HepG2 (cell line): ENCODE results near the gene UBE4A. TPM values are rescaled to one million over a fixed set of nuclear protein-coding genes. Genes with fewer than 3 reads are reported as not detected.

Experiments
- ARID3A ChIP-seq: IDR thresholded peaks from 2 replicates; pipeline ENCODE4 v1.6.1; 2012; ENCODE audit warnings: low read depth, low read length, improper control_type of control experiment
- CEBPB ChIP-seq: IDR thresholded peaks from 2 replicates; pipeline ENCODE4 v1.6.1; 2011; ENCODE audit warnings: low read depth, low read length, improper control_type of control experiment, borderline replicate concordance
- KDM6A ChIP-seq: IDR thresholded peaks from 2 replicates; pipeline ENCODE4 v1.6.1; 2016; ENCODE audit warnings: low read depth
- MEIS2 ChIP-seq: sonication (generic); formaldehyde crosslinking; IDR thresholded peaks from 2 replicates; pipeline ENCODE4 v1.9.0; 2021; ENCODE audit warnings: mild to moderate bottlenecking, missing genetic modification reagents
- NCOA1 ChIP-seq: sonication (generic); formaldehyde crosslinking; IDR thresholded peaks from 2 replicates; pipeline ENCODE4 v1.9.0; 2021; ENCODE audit warnings: missing genetic modification reagents
- RELA ChIP-seq: sonication (generic); formaldehyde crosslinking; IDR thresholded peaks from 2 replicates; pipeline ENCODE4 v1.4.0; 2020; ENCODE audit warnings: missing genetic modification reagents
- REXO4 ChIP-seq: sonication (generic); formaldehyde crosslinking; IDR thresholded peaks from 2 replicates; pipeline ENCODE4 v1.8.0; 2022; ENCODE audit warnings: missing genetic modification reagents, mild to moderate bottlenecking, borderline replicate concordance
- TRIM24 ChIP-seq: sonication (generic); formaldehyde crosslinking; IDR thresholded peaks from 2 replicates; pipeline ENCODE4 v1.8.0; 2022; ENCODE audit warnings: mild to moderate bottlenecking, missing genetic modification reagents
- ZFP36L1 ChIP-seq: sonication (generic); formaldehyde crosslinking; IDR thresholded peaks from 2 replicates; pipeline ENCODE4 v1.8.0; 2022; ENCODE audit warnings: mild to moderate bottlenecking, missing genetic modification reagents, moderate library complexity
- ZNF276 ChIP-seq: sonication (generic); formaldehyde crosslinking; IDR thresholded peaks from 2 replicates; pipeline ENCODE4 v1.4.0; 2020; ENCODE audit warnings: mild to moderate bottlenecking, low read depth, missing genetic modification reagents
- ZNF282 ChIP-seq: fragments of 450-650 bp; IDR thresholded peaks from 2 replicates; pipeline ENCODE4 v1.6.1; 2018; ENCODE audit not compliant: partially characterized antibody
- ZNF496 ChIP-seq: sonication (generic); formaldehyde crosslinking; IDR thresholded peaks from 2 replicates; pipeline ENCODE4 v1.8.1; 2023; ENCODE audit warnings: mild to moderate bottlenecking, moderate library complexity, missing genetic modification reagents; ENCODE audit not compliant: insufficient replicate concordance
- ZNF720 ChIP-seq: sonication (generic); formaldehyde crosslinking; IDR thresholded peaks from 2 replicates; pipeline ENCODE4 v1.4.0; 2020; ENCODE audit warnings: missing genetic modification reagents
- ZNF737 ChIP-seq: sonication (generic); formaldehyde crosslinking; IDR thresholded peaks from 2 replicates; pipeline ENCODE4 v1.5.0; 2020; ENCODE audit warnings: missing genetic modification reagents, mild to moderate bottlenecking, borderline replicate concordance
- ZNF772 ChIP-seq: sonication (generic); formaldehyde crosslinking; IDR thresholded peaks from 2 replicates; pipeline ENCODE4 v1.5.0; 2020; ENCODE audit warnings: mild to moderate bottlenecking, missing genetic modification reagents
- ZNF776 ChIP-seq: sonication (generic); formaldehyde crosslinking; IDR thresholded peaks from 2 replicates; pipeline ENCODE4 v1.4.0; 2020; ENCODE audit warnings: mild to moderate bottlenecking, missing genetic modification reagents
- ZNF839 ChIP-seq: sonication (generic); formaldehyde crosslinking; IDR thresholded peaks from 2 replicates; pipeline ENCODE4 v1.4.0; 2020; ENCODE audit warnings: missing genetic modification reagents, mild to moderate bottlenecking, borderline replicate concordance
- polyA plus RNA-seq, 8 experiments: library from polyadenylated mRNA; depleted of rRNA in 3 of 8; stranded (reverse) in 7 of 8; unstranded in 1 of 8; fragments of >200 nt; fragmentation: Illumina TruSeq in 4 of 8; extraction: Trizol in 4 of 8; gene quantifications; 2 replicates each; pipeline versions ENCODE4 v1.2.1 to v1.2.3, GENCODE V29; 2011 to 2016; ENCODE audit warnings: low read depth in 4 of 8, missing spikeins in 1 of 8, mixed read lengths in 1 of 8; ENCODE audit not compliant: insufficient read depth in 1 of 8
- total RNA-seq, 5 experiments: library from RNA; depleted of rRNA; stranded (reverse); fragments of >200 nt; fragmentation: Illumina TruSeq; extraction: Trizol; gene quantifications; 2 replicates each; pipeline ENCODE4 v1.2.3, GENCODE V29; 2016; ENCODE audit warnings: low read depth in 1 of 5
- TF ChIP-seq, protein P1 (sequence below): sonication (generic); formaldehyde crosslinking; IDR thresholded peaks from 2 replicates; pipeline ENCODE4 v1.8.0; 2022; ENCODE audit warnings: missing genetic modification reagents, low read depth, mild to moderate bottlenecking, borderline replicate concordance
- TF ChIP-seq, protein P2 (sequence below): IDR thresholded peaks from 2 replicates; pipeline ENCODE4 v1.6.1; 2016

The UBE4A gene
- total and polyA plus RNA-seq, 2 of the 13 experiments (the other 11 are each of a cell fraction or from before 2014, with no cell fraction given) = 15.1 to 32.7 TPM

GRCh38 chr11:118401151-118401879 lies 41.9 kb downstream of the UBE4A start, which contains the start of gene ATP5MG (continued):
- no peak for TF ChIP-seq ZNF496 (CRISPR knock-in tag)
- 0 out of 2 replicates have a peak, but pooled peaks have one; percentile 84 for TF ChIP-seq ZNF839 (CRISPR knock-in tag)
- TF ChIP-seq CEBPB = no peak
- no peak for TF ChIP-seq ZNF720 (CRISPR knock-in tag)
- TF ChIP-seq ZNF772 (CRISPR knock-in tag) = no peak; the same call in 1 of the 2 replicates
- TF ChIP-seq REXO4 (CRISPR knock-in tag) = no peak
- no peak for TF ChIP-seq ZFP36L1 (CRISPR knock-in tag)
- TF ChIP-seq, protein P1, sequence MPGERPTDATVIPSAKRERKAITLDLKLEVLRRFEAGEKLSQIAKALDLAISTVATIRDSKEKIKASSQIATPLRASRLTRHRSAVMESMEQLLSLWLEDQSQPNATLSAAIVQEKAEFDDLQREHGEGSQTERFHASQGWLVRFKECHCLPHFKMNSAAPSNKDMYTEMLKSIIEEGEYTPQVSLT = no peak
- TF ChIP-seq ZNF282 = no peak
- no peak for TF ChIP-seq ARID3A
- no peak for TF ChIP-seq ZNF776 (CRISPR knock-in tag)
- TF ChIP-seq KDM6A = no peak
- TF ChIP-seq, protein P2, sequence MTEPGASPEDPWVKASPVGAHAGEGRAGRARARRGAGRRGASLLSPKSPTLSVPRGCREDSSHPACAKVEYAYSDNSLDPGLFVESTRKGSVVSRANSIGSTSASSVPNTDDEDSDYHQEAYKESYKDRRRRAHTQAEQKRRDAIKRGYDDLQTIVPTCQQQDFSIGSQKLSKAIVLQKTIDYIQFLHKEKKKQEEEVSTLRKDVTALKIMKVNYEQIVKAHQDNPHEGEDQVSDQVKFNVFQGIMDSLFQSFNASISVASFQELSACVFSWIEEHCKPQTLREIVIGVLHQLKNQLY = no peak
- TF ChIP-seq ZNF737 (CRISPR knock-in tag) = no peak
- TF ChIP-seq TRIM24 (CRISPR knock-in tag) = no peak
- no peak for TF ChIP-seq RELA
- TF ChIP-seq MEIS2 (CRISPR knock-in tag) = 0 out of 2 replicates have a peak, but pooled peaks have one; percentile 32
- no peak for TF ChIP-seq ZNF276 (CRISPR knock-in tag)
- TF ChIP-seq NCOA1 (CRISPR knock-in tag) = no peak
